GM19099 (cell line): ENCODE data around the gene OSBPL2.

Experiments
- POLR2A ChIP-seq: IDR thresholded peaks from 3 replicates; pipeline ENCODE4 v1.6.1; 2011; ENCODE audit warnings: low read depth; ENCODE audit not compliant: insufficient read length; ENCODE audit errors: extremely low read depth

OSBPL2 gene

DNA sequence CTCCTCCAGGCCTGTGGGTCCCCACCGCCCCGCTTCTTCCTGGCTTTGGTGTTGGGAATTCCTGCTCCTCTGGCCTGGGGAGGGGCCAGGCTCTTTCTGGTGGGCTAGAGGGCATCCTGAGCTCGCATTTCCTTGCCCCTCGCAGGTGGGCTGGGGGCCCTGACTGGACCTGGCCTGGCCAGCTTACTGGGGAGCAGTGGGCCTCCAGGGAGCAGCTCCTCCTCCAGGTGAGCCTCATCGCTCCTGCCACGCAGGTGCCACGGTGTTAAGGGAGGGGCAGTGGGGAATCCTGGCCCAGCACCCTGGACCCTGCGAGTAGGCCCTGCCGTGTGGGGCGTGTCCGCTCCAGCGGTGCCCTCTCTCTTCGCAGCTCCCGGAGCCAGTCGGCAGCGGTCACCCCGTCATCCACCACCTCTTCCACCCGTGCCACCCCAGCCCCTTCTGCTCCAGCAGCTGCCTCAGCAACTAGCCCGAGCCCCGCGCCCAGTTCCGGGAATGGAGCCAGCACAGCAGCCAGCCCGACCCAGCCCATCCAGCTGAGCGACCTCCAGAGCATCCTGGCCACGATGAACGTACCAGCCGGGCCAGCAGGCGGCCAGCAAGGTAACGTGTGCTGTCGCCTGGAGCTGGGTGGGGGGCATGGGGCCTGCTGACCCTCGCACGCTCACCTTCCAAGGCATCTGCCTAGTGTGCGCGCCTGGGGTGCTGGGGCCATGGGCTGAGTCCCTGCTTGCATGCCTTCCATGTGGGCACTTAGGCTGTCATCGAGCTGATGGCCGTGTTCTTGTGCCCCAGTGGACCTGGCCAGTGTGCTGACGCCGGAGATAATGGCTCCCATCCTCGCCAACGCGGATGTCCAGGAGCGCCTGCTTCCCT is 69.1 kb downstream of the OSBPL2 start:
- no peak for TF ChIP-seq POLR2A

DNA sequence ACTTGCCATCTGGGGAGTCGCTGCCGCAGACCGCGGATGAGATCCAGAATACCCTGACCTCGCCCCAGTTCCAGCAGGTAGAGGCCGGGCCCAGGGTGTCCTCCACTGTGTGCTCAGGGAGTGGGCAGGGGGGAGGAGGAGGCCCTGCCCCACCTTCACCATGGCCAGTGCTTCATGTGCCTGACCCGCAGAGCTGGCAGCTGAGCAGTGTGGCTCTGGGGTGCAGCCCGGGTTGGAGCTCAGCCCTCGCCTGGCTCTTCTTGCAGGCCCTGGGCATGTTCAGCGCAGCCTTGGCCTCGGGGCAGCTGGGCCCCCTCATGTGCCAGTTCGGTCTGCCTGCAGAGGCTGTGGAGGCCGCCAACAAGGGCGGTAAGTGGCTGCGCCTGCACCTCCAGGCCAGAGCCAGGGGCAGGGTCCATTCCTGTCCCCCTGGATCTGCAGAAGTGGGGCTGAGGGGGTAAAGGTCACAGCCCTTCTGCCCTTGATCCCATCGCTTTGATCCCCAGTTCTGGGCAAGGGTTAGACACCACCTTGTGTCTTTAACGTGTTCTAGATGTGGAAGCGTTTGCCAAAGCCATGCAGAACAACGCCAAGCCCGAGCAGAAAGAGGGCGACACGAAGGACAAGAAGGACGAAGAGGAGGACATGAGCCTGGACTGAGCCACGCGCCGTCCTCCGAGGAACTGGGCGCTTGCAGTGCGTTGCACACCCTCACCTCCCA is 69.9 kb downstream of the OSBPL2 start:
- TF ChIP-seq POLR2A, result no peak

DNA sequence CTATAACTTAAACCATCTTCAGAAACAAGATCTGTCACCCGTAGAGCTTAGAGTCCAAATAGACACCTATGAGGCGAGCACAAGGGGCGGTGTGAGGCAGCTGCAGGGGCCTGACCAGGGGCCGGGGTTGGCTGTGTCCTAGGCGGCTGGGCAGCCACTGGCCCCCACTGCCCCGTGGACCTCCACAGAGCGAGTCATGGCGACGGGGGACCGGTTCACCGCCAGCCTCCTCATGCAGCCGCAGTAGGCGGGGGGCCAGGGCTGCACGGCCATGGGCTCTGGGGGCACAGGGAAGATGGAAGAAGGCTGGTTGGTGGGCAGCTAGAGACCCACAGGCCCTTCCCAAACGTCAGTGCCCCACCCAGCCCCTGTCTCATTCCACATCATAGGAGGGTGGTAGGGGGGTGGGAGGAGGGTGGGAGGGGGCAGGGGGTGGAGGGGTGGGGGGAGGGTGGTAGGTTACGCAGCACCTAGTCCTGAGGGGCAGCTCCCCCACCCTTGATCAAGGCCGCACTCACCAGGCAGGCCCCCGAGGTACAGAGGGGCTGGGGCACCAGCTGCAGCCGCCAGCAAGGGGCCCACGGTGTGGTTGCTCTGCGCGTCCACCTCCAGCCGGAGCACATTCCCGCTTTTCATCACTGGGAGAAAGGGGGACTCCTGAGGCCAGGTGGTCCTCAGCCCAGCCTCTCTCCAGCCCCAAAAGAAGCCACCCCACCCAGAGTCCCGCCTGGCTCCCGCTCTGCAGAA is 71.0 kb downstream of the OSBPL2 start:
- TF ChIP-seq POLR2A, result no peak

DNA sequence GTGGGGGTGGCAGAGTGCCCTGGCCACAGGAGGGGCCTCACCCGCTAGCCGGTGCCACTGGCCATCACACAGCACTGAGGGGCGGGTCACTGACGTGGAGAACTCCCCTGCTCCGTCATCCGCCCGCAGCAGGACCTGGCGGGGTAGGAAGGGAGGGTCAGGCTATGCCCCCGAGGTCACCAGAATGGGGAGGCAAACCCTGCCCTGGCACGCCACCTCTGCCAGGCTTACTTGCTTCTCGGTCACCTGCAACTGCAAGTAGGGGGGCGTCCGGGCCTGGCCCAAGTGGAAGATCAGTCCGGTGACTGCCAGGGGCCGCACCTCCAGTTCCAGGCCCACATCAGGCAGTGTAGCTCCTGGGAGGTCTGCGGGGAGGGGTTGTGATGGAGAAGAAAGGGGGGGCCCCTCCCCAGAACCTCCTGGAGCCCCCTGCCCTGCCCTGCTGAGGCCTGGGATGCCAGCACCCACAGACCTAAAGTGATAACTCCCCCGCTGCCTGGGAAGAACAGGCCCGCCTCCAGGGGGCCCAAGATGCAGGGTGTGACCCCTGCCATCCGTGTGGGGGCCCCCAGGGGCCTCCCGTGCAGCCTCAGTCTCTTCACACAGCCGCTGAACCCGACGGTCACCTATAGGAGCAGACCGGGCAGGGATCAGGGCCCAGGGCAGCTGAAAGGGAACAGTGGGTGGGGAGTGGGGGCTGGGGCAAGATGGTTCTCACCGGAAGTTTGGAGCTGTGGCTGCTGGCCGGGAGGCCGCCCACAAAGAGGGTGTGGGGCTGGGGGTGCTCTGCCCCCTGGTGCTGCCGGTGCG is 71.8 kb downstream of the OSBPL2 start:
- no peak for TF ChIP-seq POLR2A

DNA sequence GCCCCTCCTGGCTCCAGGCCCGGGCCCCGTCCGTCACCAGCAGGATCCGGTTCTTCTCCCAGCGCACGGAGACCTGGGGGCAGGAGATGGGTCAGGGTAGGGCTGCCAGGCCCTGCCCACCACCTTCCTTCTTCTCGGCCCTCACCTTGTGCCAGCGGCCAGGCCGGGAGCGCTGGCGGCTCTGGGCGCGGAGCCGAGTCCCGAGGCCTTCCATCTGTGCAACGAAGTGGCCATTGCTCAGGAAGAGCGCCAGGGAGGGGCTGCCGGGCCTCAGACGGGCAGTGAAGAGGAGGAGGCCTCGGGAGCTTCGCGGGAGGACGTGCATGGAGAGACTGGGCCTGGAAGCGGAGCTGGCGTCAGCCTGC is 72.4 kb downstream of the OSBPL2 start:
- TF ChIP-seq POLR2A, result no peak

DNA sequence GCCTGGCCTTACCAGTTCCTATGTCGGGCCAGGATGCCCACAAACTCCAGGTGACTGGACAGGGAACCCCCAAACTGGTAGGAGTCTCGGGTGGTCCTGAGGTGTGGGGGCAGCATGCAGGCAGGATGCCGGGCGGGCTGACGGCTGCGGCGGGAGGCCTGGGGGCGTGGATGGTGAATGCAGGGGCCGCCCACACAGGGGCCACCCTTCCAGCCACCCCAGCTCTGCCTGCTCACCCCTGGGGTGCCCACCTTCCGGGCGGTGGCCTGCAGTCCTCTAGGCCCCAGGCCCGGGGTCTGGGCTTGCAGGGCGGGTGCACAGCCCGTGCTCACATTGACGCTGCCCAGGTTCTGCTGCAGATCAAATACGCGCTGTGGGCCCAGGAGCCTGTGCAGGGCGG is 72.8 kb downstream of the OSBPL2 start:
- TF ChIP-seq POLR2A, result no peak

DNA sequence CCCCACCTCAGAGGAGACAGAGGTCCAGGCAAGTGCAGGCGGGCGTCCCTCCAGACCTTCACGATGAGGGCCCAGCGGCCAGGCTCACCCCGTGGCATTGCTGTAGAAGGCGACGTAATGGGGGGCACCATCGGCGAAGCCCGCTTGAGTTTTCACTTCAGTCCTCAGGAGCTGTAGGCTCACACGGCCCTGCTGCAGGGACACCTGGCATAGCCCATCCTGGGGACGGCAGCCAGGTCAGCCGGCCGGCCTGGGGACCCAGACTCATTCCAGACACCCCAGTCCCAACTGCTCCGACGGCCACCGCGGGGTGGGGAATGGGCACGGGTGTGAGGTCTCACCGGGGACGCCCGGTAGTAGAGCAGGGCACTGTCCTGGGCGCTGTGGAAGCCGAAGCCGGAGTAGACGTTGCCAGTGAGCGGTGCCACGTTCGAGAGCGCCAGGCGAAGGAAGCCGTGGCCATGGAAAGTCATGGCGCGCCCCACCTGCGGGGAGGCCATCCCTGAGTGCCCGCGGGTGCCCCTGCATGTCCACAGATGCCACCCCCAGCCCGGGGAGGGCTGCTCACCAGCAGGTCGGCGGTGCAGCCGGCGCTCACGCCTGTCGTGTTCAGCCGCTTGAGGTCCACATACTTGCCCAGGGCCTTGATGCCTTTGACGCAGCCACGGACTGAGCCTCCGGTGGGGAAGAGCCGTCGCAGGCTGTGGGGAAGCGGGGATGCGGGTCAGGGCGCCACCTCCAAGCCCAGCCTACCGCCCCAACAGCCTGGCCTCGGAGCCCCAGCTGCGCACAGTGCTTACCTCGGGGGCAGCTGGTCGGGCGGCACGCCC is 73.7 kb downstream of the OSBPL2 start:
- TF ChIP-seq POLR2A, result no peak

DNA sequence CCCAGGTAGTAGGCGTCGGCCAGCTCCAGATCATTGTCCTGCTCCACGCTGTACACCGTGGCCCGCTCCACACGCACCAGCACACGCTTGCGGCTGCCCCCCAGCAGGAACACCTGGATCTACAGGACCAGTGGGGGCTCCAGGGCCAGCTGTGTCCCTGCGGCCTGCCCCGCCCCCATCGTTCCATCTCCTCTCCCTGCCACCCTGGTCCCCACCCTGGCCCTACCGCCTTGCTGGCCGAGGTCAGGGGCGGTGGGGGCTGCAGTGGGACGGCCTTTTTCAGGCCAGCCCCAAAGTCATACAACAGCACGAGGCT is 74.3 kb downstream of the OSBPL2 start:
- TF ChIP-seq POLR2A, result no peak

DNA sequence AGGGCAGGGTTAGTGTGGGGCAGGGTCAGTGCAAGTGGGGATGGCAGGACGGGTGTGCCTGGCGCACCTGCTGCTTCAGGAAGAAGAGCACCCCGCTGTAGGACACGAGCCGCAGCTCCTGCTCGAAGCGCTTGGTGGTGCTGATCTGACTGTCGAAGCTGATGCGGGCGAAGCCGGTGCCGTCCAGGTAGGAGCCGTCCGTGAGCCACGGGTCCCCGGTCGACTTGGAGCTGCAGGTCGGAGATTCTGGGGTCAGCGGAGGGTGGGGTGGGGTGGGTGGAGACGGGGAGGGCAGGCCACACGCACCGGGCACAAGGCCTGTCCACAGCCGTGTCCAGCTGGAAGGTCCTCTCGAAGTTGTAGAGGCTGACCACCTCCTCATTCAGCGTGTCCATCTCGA is 74.7 kb downstream of the OSBPL2 start:
- no peak for TF ChIP-seq POLR2A

DNA sequence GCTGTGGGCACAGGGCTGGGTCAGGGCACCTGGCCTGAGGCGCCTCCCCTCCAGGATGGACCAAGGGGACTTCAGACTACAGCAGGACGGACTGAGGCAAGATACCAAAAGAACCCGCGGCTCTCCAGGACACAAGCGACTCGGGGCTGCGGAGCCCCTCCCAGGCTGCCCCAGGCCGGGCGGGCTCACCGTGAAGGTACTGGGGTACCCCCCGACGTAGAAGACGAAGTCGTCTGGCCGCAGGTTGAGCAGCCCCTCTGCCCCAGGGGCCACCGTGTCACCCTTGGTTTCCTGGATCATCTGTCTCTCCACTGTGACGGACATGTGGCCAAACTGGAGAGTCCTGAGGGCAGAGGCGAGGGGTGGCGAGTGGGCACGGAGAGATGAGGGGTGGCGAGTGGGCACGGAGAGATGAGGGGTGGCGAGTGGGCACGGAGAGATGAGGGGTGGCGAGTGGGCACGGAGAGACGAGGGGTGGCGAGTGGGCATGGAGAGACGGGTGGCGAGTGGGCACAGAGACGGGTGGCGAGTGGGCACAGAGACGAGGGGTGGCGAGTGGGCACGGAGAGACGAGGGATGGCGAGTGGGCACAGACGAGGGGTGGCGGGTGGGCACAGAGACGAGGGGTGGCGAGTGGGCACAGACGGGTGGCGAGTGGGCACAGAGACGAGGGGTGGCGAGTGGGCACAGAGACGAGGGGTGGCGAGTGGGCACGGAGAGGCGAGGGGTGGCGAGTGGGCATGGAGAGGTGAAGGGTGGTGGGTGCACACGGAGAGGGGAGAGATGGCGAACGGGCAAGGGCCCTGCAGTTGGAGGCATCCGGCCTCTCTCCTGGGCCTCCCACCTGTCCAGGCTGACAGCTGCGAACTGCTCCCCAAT is 75.4 kb downstream of the OSBPL2 start:
- no peak for TF ChIP-seq POLR2A

DNA sequence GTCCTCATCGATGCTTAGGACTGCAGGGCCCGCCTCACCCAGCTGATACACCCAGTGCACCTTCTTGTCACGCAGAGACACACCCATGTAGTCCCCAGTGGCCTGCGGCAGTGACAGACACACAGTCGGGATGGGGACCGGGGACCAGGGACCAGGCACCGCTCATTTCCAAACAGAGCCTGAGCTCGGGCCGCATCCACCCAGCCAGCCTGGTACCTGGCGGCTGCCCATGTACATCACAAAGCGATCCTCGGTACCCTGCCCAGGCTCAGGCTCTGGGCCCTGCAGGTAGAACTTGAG is 76.0 kb downstream of the OSBPL2 start:
- TF ChIP-seq POLR2A, result no peak

DNA sequence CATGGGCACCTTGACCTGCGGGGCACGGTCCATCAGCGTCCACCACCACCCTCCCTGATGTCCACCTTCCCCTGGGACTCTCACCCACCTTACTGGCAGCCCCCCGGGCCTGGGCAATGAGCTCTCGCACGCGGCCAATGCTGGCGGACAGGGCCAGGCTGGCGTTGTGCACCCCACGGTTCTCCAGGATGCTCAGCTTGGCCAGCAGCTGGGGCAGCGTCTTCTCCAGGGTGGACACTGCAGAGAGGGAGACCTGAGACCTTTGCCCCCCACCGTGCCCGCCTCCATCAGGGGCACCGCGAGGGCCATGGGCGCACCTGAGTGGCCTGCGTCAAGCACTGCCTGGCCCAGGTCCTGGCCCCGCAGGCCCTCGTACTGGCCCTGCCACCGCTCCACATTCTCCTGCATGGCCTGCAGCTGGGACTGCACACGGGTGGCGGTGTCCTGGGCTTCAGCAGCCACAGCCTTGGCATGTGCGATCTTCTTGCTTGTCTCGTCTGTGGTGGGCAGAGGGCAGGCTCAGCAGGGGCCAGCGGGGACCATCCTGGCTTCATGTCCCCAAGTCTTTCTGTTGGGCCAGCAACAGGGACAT is 76.5 kb downstream of the OSBPL2 start:
- no peak for TF ChIP-seq POLR2A

DNA sequence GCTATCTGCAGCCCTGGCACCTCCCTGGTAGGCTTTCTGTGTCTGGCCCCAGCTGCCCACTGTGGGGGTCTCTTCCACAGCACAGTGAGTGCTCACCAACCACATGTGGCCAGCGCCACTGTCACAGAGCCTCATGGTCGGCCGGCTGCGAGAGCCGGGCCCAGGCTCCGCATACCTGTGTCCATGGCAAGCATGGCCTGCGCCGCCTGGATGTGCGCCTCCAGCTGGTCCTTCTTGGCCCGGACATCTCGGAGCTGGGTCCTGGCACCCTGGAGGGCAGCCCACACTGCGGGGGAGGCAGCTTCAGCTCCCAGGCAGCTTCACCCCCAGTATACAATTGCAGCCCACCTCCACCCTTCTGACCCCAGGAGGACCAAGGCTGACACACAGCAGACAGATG is 77.5 kb downstream of the OSBPL2 start:
- no peak for TF ChIP-seq POLR2A

DNA sequence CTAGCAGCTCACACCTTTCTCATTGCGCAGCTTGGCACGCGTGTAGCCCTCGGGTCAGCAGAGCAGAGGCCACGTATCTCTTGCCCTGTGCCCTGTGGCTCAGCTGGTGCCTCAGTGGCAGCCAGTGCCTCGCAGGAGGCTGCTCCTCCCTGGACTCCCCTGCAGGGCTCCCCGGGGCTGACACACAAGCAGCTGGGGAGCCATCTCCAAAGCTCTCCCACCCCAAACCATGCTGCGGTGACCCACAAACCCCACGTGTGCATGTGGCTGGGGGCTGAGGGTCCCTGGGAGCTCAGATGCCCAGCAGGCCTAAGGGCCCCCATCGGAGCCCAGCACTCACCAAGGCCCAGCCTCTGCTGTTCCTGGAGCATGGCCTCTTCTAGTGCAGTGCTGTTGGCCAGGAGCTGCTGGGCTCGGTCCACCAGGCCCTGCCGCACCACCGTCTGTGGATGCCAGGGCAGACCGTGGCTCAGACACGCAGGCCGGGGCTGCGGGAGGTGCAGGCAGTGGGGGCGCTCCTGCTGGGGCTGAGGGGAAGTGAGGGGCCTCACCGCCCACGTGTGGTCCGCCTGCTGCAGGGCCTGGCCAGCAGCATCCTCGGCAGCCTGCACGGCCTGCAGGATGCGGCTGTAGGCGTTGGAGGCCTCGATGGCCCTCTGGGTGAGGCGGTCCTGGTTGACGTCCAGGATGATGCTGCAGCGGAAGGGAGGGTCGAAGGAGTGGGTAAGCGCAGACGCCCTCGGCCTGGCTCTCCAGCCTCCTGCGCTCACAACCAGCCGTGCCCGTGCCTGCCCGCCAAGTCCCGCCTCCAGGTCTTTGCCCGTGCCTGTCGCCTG is 78.2 kb downstream of the OSBPL2 start:
- TF ChIP-seq POLR2A, result no peak
